IgD-negative memory B cell (primary cell): ENCODE results near the gene CD96. TPM values are rescaled to one million over a fixed set of nuclear protein-coding genes. Genes with fewer than 3 reads are reported as not detected.
A peak's percentile ranks its signal among the peaks of the same experiment; 100 is the strongest.

ENCODE experiments used
- H3K27ac Mint-ChIP-seq, 3 donors: one replicate each; pipeline ENCODE4 v1.8.0; 2020 to 2022; ENCODE audit warnings: mild to moderate bottlenecking in 3 of 3, mixed read lengths in 3 of 3, moderate library complexity in 1 of 3
- H3K27me3 Mint-ChIP-seq: one replicate; pipeline ENCODE4 v1.8.0; 2021; ENCODE audit warnings: mixed read lengths
- H3K36me3 Mint-ChIP-seq: one replicate; pipeline ENCODE4 v1.8.0; 2020; ENCODE audit warnings: mild to moderate bottlenecking, mixed read lengths
- H3K4me1 Mint-ChIP-seq, 3 donors: one replicate each; pipeline ENCODE4 v1.8.0; 2020 to 2022; ENCODE audit warnings: mixed read lengths in 3 of 3, mild to moderate bottlenecking in 1 of 3
- H3K4me3 Mint-ChIP-seq, 4 donors: one replicate each; pipeline ENCODE4 v1.8.0; 2020 to 2022; ENCODE audit warnings: mild to moderate bottlenecking in 4 of 4, mixed read lengths in 4 of 4, moderate library complexity in 3 of 4
- H3K9me3 Mint-ChIP-seq, 3 donors: one replicate each; pipeline ENCODE4 v1.8.0; 2020 to 2021; ENCODE audit warnings: mixed read lengths in 3 of 3, mild to moderate bottlenecking in 1 of 3
- polyA plus RNA-seq: library from polyadenylated mRNA; unstranded; fragments of 300-500 nt; fragmentation: Illumina TruSeq; gene quantifications from one replicate; pipeline ENCODE4 v1.2.3, GENCODE V29; 2021

CD96 gene
- polyA plus RNA-seq, 1 donor from 2014 or later = 84.7 TPM

DNA sequence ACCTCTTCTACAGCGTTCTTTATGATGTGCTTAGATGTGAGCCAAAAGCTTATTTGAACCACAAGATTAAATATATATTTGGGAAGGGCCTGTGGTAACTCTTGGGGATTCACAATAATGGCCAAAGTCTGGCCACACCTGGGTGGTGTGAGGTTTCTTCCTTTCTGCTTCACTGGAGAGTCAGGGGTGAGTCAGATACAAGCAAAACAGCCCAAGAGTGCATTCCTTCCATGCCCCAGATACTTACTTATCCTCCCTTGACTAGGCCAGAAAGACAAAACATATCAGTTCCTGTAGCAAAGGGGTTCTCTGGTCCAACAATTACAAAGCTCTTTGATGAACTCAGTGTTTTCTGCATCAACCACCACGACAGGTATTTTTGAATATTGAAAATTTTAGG is 52.2 kb downstream of the CD96 start:
- Mint-ChIP-seq H3K4me3 (peak overlapping the region; percentile 11 to 88 (median 28)), H3K36me3 (peaks cover 6% of the 10 kb centered on the region)

GRCh38 chr3:111594781-111595180 is 52.8 kb downstream of the CD96 start:
- H3K27me3 Mint-ChIP-seq = no peaks in the 10 kb centered on the region
- H3K36me3 Mint-ChIP-seq = peaks cover 6% of the 10 kb centered on the region
- H3K4me1 Mint-ChIP-seq = peaks cover 26 to 33% (median 31%) of the 10 kb centered on the region in 3 donors
- H3K4me3 Mint-ChIP-seq = peak overlapping the region in 3 of 4 donors; percentile 34 to 88 (median 63)
- H3K27ac Mint-ChIP-seq = peak overlapping the region in 2 of 3 donors; percentile 48 to 71
- H3K9me3 Mint-ChIP-seq = no peaks in the 10 kb centered on the region

More for the DNA sequence above, 52.2 kb downstream of the CD96 start:
- H3K4me1 Mint-ChIP-seq = peaks cover 31 to 33% (median 32%) of the 10 kb centered on the region in 3 donors
- peak overlapping the region; percentile 12 to 48 (median 16) for H3K27ac Mint-ChIP-seq
- H3K9me3 Mint-ChIP-seq = no peaks in the 10 kb centered on the region
- H3K27me3 Mint-ChIP-seq = no peaks in the 10 kb centered on the region

DNA sequence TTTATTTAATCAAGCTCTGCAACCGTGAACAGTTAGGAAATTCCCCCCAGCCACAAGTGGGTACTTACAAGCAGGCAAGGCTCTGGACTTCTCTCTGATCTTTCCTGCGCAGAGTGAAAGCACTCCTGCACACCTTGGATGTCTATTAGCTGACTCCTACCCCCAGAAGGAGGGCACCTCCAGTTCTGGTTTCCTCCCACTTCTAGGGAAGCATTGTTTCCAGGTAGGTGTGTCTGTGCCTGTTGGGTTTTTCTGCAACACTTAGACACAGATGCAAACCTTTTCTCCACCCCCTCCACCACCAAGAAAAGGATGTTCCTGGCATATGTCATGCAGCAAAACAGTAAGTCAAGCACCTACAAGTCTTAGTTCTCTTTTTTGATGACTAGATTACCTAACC is 53.2 kb downstream of the CD96 start, which contains the start of gene ZBED2:
Gene ZBED2 (minus strand): TSS at position 115 of the 400 bp plus-strand sequence. CDS start 1,145 bp downstream, outside the sequence.
- H3K36me3 Mint-ChIP-seq = peaks cover 6% of the 10 kb centered on the region
- H3K4me1 Mint-ChIP-seq = peaks cover 22 to 29% (median 26%) of the 10 kb centered on the region in 3 donors
- H3K4me3 Mint-ChIP-seq = peak within 1 kb of the TSS; percentile 63 to 88 (median 74)
- no peaks in the 10 kb centered on the region for H3K9me3 Mint-ChIP-seq
- peak within 1 kb of the TSS; percentile 20 to 71 (median 48) for H3K27ac Mint-ChIP-seq
- peaks cover under 1% of the 10 kb centered on the region for H3K27me3 Mint-ChIP-seq

- no peak overlapping the region for H3K27ac Mint-ChIP-seq
- H3K9me3 Mint-ChIP-seq = no peaks in the 10 kb centered on the region
- H3K4me3 Mint-ChIP-seq = no peak overlapping the region
- peaks cover 6% of the 10 kb centered on the region for H3K36me3 Mint-ChIP-seq
- peaks cover 5% of the 10 kb centered on the region for H3K27me3 Mint-ChIP-seq
- peaks cover 19 to 26% (median 23%) of the 10 kb centered on the region in 3 donors for H3K4me1 Mint-ChIP-seq
Observed at GRCh38 chr3:111596328-111596727, 54.3 kb downstream of the CD96 start.

DNA sequence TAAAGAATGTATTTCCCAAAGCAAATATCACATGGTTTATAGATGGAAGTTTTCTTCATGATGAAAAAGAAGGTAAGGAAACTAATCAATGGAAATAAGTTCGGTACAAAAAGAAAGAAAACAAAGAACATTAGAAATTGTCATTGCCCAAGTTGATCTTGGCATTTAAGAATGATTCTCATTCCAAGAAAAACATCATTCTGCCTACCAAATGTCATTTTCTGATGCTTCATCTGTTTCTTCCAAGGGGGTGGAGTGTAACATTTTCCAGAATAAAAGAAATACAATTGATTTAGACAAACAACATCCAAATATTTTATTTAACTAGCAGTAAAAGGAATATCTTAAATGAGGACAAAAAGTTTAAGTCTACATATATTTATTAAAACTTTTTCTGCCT is 56.1 kb downstream of the CD96 start:
- H3K9me3 Mint-ChIP-seq = no peaks in the 10 kb centered on the region
- H3K36me3 Mint-ChIP-seq = peaks cover 4% of the 10 kb centered on the region
- H3K4me1 Mint-ChIP-seq = peaks cover 20 to 25% (median 22%) of the 10 kb centered on the region in 3 donors
- H3K27ac Mint-ChIP-seq = no peak overlapping the region
- H3K27me3 Mint-ChIP-seq = peaks cover 5% of the 10 kb centered on the region
- H3K4me3 Mint-ChIP-seq = peak overlapping the region in 1 of 4 donors; percentile 1

- Mint-ChIP-seq H3K4me1 (peaks cover 23 to 24% (median 23%) of the 10 kb centered on the region in 3 donors), H3K27me3 (peaks cover 5% of the 10 kb centered on the region), H3K27ac (no peak overlapping the region), H3K9me3 (no peaks in the 10 kb centered on the region), H3K4me3 (no peak overlapping the region), H3K36me3 (peaks cover 4% of the 10 kb centered on the region)
Observed at GRCh38 chr3:111598552-111598951, 56.6 kb downstream of the CD96 start.

- H3K27ac Mint-ChIP-seq = no peak overlapping the region
- H3K9me3 Mint-ChIP-seq = no peaks in the 10 kb centered on the region
- H3K27me3 Mint-ChIP-seq = peaks cover 5% of the 10 kb centered on the region
- peaks cover 6 to 23% (median 10%) of the 10 kb centered on the region in 3 donors for H3K4me1 Mint-ChIP-seq
- peaks cover 2% of the 10 kb centered on the region for H3K36me3 Mint-ChIP-seq
- H3K4me3 Mint-ChIP-seq = no peak overlapping the region
Observed at GRCh38 chr3:111601810-111602209, 59.8 kb downstream of the CD96 start.

- H3K9me3 Mint-ChIP-seq = no peaks in the 10 kb centered on the region
- peak overlapping the region in 1 of 4 donors; percentile 0 for H3K4me3 Mint-ChIP-seq
- peak overlapping the region in 2 of 3 donors; percentile 0 to 18 for H3K27ac Mint-ChIP-seq
- H3K4me1 Mint-ChIP-seq = peaks cover 13 to 23% (median 18%) of the 10 kb centered on the region in 3 donors
- peaks cover 2% of the 10 kb centered on the region for H3K36me3 Mint-ChIP-seq
- peaks cover 5% of the 10 kb centered on the region for H3K27me3 Mint-ChIP-seq
Observed at GRCh38 chr3:111603679-111604078, 61.7 kb downstream of the CD96 start.

DNA sequence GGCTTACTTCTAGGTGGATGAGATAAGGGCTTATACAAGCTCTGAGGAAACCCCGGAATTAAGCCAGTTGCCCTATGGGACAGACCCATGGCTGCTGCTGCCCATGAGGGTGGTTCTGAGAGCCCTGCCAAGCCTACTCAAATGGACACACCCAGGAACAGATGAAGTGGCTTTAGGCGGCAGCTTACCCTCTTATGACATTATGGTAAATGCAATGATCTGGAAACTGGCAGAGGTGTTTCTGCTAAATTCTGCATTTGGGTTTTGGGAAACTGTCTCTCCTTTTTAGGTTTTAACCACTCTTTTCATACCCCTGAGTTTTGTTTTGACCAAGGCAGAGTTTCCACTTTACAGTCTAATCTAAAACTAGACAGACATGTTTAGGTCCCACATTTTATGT is 62.1 kb downstream of the CD96 start:
- no peak overlapping the region for H3K4me3 Mint-ChIP-seq

DNA sequence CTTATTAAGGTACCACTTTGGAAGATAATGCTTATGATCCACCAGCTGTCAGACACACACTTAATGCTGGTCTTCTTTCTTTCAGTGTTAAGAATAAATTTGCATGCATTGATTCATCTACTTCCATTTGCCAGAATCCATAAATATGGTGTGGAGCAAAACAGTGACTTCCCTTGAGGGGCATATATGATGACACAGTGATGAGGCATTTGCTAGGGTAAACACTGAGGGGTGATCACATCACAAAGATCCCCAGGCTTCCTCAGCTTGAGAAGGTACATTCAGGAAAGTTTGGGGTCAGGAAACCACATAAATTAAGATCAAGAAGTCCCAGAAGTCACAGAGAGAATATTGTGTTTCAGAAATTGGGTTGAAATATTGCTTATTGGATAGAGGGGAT is 63.0 kb downstream of the CD96 start:
- no peaks in the 10 kb centered on the region for H3K9me3 Mint-ChIP-seq
- peaks cover 5% of the 10 kb centered on the region for H3K27me3 Mint-ChIP-seq
- no peak overlapping the region for H3K27ac Mint-ChIP-seq
- H3K4me1 Mint-ChIP-seq = peaks cover 17 to 36% (median 27%) of the 10 kb centered on the region in 3 donors
- no peak overlapping the region for H3K4me3 Mint-ChIP-seq
- peaks cover 2% of the 10 kb centered on the region for H3K36me3 Mint-ChIP-seq

More for the DNA sequence above, 62.1 kb downstream of the CD96 start:
- H3K4me1 Mint-ChIP-seq = peaks cover 16 to 28% (median 22%) of the 10 kb centered on the region in 3 donors
- no peaks in the 10 kb centered on the region for H3K9me3 Mint-ChIP-seq
- H3K27ac Mint-ChIP-seq = no peak overlapping the region
- H3K27me3 Mint-ChIP-seq = peaks cover 5% of the 10 kb centered on the region
- H3K36me3 Mint-ChIP-seq = peaks cover 2% of the 10 kb centered on the region

GRCh38 chr3:111605493-111605892 is 63.5 kb downstream of the CD96 start:
- Mint-ChIP-seq H3K4me3 (no peak overlapping the region), H3K27ac (no peak overlapping the region), H3K4me1 (peaks cover 22 to 40% (median 32%) of the 10 kb centered on the region in 3 donors), H3K9me3 (no peaks in the 10 kb centered on the region), H3K27me3 (peaks cover 2% of the 10 kb centered on the region), H3K36me3 (peaks cover 2% of the 10 kb centered on the region)

DNA sequence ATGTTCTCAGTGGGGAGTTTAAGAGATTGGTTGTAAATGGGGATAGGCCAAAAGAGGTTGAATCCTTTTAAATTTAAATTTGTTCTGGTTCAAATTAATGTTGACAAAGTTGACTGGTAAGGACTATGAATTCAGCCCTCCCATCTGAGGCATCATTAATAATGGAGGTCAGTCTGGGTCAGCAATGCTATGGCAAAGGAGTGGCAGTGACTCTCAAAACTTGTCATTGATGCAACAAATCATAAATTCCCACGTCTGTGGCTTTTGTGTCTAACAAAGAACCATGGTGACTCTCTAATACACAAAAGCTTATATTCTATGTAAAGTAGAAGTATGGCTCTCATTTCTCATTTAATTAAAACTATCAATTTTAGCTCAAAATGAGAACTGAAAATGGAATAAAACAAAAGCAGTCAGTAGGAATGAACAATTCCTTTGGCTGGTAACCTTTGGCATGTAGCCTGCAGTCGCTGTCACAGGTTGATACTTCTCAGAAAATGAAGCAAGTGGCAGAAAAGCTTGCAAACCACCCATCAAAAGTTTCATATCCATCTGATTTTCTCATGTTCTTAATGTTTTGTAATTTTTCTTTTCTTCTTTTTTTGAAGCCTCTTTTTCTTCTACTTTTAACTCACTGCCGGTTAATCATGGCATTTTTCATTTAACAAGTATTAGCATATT is 65.4 kb downstream of the CD96 start:
- Mint-ChIP-seq H3K36me3 (peaks cover 2% of the 10 kb centered on the region), H3K27me3 (no peaks in the 10 kb centered on the region), H3K27ac (no peak overlapping the region), H3K9me3 (no peaks in the 10 kb centered on the region), H3K4me3 (no peak overlapping the region), H3K4me1 (peaks cover 26 to 40% (median 39%) of the 10 kb centered on the region in 3 donors)

DNA sequence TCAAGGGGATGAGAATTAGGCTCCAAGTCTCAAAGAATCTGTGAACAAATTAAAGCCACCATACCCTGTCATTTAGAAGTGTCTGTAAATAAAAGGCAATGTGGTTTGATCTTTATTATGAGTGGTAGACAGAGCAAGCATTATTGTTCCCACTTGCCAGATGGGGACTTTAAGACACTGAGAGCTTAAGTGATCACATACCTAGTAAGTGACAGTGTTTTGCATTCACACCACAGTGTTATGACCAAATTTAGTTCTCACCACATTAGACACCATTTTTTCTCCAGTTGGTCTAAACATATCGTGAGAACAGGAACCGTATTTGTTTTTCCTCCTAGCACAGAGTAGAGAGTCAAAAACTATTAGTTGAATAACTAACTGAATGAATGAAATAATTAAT is 66.4 kb downstream of the CD96 start:
- no peaks in the 10 kb centered on the region for H3K9me3 Mint-ChIP-seq
- H3K4me1 Mint-ChIP-seq = peaks cover 25 to 38% (median 35%) of the 10 kb centered on the region in 3 donors
- peaks cover 2% of the 10 kb centered on the region for H3K36me3 Mint-ChIP-seq
- H3K27me3 Mint-ChIP-seq = no peaks in the 10 kb centered on the region
- H3K4me3 Mint-ChIP-seq = no peak overlapping the region
- no peak overlapping the region for H3K27ac Mint-ChIP-seq

- H3K27me3 Mint-ChIP-seq = no peaks in the 10 kb centered on the region
- H3K4me3 Mint-ChIP-seq = peak overlapping the region in 1 of 4 donors; percentile 73
- H3K9me3 Mint-ChIP-seq = no peaks in the 10 kb centered on the region
- H3K36me3 Mint-ChIP-seq = peaks cover 2% of the 10 kb centered on the region
- peak overlapping the region in 2 of 3 donors; percentile 32 to 33 for H3K27ac Mint-ChIP-seq
- H3K4me1 Mint-ChIP-seq = peaks cover 20 to 29% (median 26%) of the 10 kb centered on the region in 3 donors
Observed at GRCh38 chr3:111609700-111610099, 67.7 kb downstream of the CD96 start.

DNA sequence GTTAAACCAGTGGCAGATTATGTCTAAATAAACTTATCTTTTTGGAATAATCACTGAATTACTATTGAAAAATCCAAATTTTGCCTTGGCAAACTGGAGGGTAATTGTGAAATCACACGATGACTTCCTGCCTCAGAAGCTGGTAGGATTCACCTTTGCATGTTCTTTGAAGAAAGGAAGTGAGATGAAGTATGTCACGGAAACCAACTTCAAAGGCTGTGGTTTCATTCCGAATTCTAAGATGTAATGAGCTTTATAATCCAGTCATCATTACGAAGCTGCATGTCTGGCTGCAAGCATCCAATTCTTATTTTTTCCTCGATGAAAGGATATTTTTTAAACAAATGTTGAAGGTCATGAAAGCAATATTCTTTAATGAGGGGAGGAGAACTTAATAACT is 68.2 kb downstream of the CD96 start:
- no peaks in the 10 kb centered on the region for H3K27me3 Mint-ChIP-seq
- peaks cover 20 to 32% (median 22%) of the 10 kb centered on the region in 3 donors for H3K4me1 Mint-ChIP-seq
- H3K27ac Mint-ChIP-seq = peak overlapping the region in 2 of 3 donors; percentile 2 to 33
- peak overlapping the region in 3 of 4 donors; percentile 1 to 73 (median 71) for H3K4me3 Mint-ChIP-seq
- peaks cover 2% of the 10 kb centered on the region for H3K36me3 Mint-ChIP-seq
- no peaks in the 10 kb centered on the region for H3K9me3 Mint-ChIP-seq
